Testis (tissue), 3 donors: ENCODE measurements around the gene TPP1. TPM values are rescaled to one million over a fixed set of nuclear protein-coding genes. Genes with fewer than 3 reads are reported as not detected.

Experiments used
- DNase-seq: peaks from one replicate; pipeline ENCODE4 v3.0.0-alpha.2; 2019
- H3K27ac ChIP-seq, 2 donors: fragments of 200-600 bp; sonication (generic); one replicate each; pipeline ENCODE4 v1.5.1; 2019
- H3K27me3 ChIP-seq: fragments of 200-600 bp; sonication (generic); one replicate; pipeline ENCODE4 v1.5.1; 2019
- H3K36me3 ChIP-seq: fragments of 200-600 bp; sonication (generic); one replicate; pipeline ENCODE4 v1.5.1; 2017; ENCODE audit warnings: low read depth; ENCODE audit errors: missing control alignments
- H3K4me1 ChIP-seq: fragments of 200-600 bp; sonication (generic); one replicate; pipeline ENCODE4 v1.5.1; 2019
- H3K4me3 ChIP-seq, 2 donors: fragments of 200-600 bp; sonication (generic); one replicate each; pipeline ENCODE4 v1.5.1; 2017 to 2019
- H3K9me3 ChIP-seq: fragments of 200-600 bp; sonication (generic); one replicate; pipeline ENCODE4 v1.5.1; 2017
- POLR2A ChIP-seq: fragments of 450-650 bp; IDR thresholded peaks from one replicate; pipeline ENCODE4 v1.6.1; 2017; ENCODE audit warnings: antibody characterized with exemption, mild to moderate bottlenecking, moderate library complexity
- WGBS, 2 donors: methylation state at CpG; one replicate each; pipeline ENCODE4 v1.1.5; 2018; 5-methylcytosine and 5-hydroxymethylcytosine counted together
- intact Hi-C: fragments of 100-400 bp; cut with DNase I; formaldehyde crosslinking; loops from one replicate; pipeline ENCODE4 v1.15.1; 2023; ENCODE audit warnings: low total_unique reads
- polyA plus RNA-seq: library from polyadenylated mRNA; stranded (reverse); fragments of 350-450 nt; fragmentation: Illumina TruSeq; extraction: RNeasy Lipid Tissue Mini Kit (QIAGEN cat#74804); gene quantifications from one replicate; pipeline ENCODE4 v1.2.3, GENCODE V29; 2014; ENCODE audit warnings: low read depth, low replicate concordance; ENCODE audit not compliant: insufficient read depth
- total RNA-seq, 2 donors: library from RNA; depleted of rRNA; stranded (reverse); fragments of >200 nt; gene quantifications; one replicate each; pipeline ENCODE4 v1.2.3, GENCODE V29; 2016
- TF ChIP-seq, protein P1 (sequence below), 3 experiments: fragments of 450-650 bp in 2 of 3; fragments of 200-600 bp in 1 of 3; sonication (generic) in 1 of 3; IDR thresholded peaks; one replicate each; pipeline ENCODE4 v1.5.1; 2016 to 2019; ENCODE audit warnings: antibody characterized with exemption in 3 of 3, mild to moderate bottlenecking in 2 of 3, moderate library complexity in 1 of 3

TPP1 gene
- total and polyA plus RNA-seq, 3 donors from 2014 or later, result 60.9 to 151 (median 134) TPM

- no peak for DNase-seq
- intact Hi-C loops, result no loop called here
- Histone ChIP-seq H3K9me3 (no peaks in the 10 kb centered on the region), H3K4me1 (no peaks in the 10 kb centered on the region), H3K36me3 (no peaks in the 10 kb centered on the region), H3K27me3 (no peaks in the 10 kb centered on the region), H3K4me3 (no peak overlapping the region), H3K27ac (no peak overlapping the region)
- WGBS, 2 donors, result 95 to 96% methylated on average over 8 to 17 of the region's 17 CpGs
- TF ChIP-seq POLR2A, result no peak
These were observed 6.7 kb upstream of the TPP1 start for GRCh38 chr11:6625832-6626420.

- Histone ChIP-seq H3K27ac (no peak overlapping the region), H3K4me1 (no peaks in the 10 kb centered on the region), H3K27me3 (no peaks in the 10 kb centered on the region), H3K9me3 (no peaks in the 10 kb centered on the region), H3K4me3 (no peak overlapping the region), H3K36me3 (no peaks in the 10 kb centered on the region)
- no peak for TF ChIP-seq POLR2A
- TF ChIP-seq, protein P1, sequence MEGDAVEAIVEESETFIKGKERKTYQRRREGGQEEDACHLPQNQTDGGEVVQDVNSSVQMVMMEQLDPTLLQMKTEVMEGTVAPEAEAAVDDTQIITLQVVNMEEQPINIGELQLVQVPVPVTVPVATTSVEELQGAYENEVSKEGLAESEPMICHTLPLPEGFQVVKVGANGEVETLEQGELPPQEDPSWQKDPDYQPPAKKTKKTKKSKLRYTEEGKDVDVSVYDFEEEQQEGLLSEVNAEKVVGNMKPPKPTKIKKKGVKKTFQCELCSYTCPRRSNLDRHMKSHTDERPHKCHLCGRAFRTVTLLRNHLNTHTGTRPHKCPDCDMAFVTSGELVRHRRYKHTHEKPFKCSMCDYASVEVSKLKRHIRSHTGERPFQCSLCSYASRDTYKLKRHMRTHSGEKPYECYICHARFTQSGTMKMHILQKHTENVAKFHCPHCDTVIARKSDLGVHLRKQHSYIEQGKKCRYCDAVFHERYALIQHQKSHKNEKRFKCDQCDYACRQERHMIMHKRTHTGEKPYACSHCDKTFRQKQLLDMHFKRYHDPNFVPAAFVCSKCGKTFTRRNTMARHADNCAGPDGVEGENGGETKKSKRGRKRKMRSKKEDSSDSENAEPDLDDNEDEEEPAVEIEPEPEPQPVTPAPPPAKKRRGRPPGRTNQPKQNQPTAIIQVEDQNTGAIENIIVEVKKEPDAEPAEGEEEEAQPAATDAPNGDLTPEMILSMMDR (IDR thresholded peaks at IDR 0.05), result no peak
- WGBS, 2 donors, result 90 to 100% methylated on average over 5 to 12 of the region's 12 CpGs
- no peak for DNase-seq
- intact Hi-C loops, result no loop called here
These were observed 6.1 kb upstream of the TPP1 start for GRCh38 chr11:6625156-6625831.

DNA sequence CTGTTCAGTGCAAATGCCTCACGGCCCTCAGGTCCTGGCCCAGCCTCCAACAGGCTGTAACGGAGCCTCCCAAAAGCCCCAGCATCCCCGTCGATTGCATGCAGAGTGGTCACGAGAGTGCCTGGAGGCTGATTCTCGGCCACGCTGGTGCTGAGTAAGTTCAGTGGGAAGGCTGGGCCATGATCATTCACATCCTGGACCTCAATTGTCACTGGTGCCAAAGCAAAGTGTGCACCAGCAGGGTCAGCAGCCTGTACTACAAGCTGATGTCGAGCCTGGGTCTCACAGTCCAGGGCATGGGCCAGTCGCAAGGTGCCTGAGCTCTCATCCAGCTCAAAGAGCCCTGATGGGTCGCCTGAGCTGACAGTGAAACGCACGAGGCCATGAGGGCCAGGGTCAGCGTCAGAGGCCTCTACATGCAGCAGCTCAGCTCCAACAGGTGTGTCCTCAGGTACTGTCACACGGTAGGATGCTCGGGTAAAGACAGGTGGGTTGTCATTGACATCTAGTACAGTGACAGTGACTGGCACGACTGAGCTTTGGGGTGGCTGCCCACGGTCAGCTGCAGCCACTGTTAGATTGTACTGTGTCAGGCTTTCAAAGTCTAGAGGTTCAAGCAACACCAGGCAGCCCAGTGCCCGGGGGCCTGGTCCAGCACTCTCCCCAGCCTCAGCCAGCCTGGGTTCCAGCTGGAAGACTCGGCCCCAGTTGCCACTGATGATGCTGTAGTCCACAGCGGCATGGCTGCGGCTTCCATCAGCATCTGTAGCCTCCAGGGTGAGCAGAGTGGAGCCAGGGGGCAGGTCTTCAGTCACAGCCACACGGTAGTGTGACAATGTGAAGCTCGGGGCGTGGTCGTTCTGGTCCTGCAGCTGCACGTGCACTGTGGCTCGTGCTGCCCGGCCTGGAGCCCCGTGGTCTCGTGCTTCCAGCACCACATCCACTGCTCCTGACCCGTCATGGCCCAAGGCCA is 4.5 kb upstream of the TPP1 start:
- no peak for DNase-seq
- H3K9me3 ChIP-seq, result no peaks in the 10 kb centered on the region
- H3K4me1 ChIP-seq, result no peaks in the 10 kb centered on the region
- no peak overlapping the region for H3K4me3 ChIP-seq
- TF ChIP-seq POLR2A, result no peak
- TF ChIP-seq, protein P1 (IDR thresholded peaks at IDR 0.05), result no peak
- no peaks in the 10 kb centered on the region for H3K27me3 ChIP-seq
- 90 to 91% methylated on average over 2 to 31 of the region's 31 CpGs for WGBS, 2 donors
- no peaks in the 10 kb centered on the region for H3K36me3 ChIP-seq
- intact Hi-C loops, result no loop called here
- H3K27ac ChIP-seq, result no peak overlapping the region

DNA sequence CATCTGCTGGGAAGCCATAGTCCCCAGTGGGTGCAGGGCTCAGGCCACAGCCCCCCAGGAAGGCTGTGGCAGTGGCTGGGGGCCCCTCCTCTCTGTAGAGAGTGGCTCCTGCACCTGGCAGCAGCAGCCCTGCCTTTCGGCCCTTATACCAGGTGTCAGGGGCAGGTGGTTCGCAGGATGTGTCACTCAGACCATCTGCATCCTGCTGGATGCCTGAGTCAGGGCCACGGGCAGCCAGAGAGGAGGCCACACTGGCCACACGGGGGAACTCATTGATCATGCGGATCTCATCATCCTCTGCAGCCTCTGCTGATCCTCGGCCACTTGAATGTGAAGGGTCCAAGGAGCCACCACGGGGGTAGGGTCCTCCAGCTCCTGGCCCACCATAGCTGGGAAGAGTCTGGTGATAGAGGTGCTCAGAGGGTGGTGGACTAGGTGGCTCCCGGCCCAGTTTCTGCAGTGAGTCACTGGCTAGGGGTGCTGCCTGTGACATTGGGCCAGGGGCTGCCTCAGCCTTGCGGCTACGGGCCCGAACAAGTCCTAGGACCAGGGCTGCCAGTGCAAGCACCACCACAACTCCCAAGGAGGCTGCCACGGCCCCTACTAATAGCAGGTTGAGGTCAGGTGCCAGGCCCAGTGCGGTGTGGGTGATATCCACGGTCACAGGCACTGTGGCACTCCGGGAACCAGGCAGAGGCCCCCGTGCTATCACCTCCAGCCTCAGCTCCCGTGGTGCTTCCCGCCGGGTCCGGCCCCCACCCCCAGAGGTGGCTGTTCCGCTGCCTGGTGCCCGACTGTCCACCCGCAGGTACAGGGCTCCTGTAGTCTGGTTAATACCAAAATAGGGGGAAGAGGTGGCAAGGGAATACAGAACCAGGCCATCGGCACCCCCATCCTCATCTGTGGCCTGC is 3.3 kb upstream of the TPP1 start:
- Histone ChIP-seq H3K36me3 (no peaks in the 10 kb centered on the region), H3K4me3 (no peak overlapping the region), H3K27ac (no peak overlapping the region), H3K27me3 (no peaks in the 10 kb centered on the region), H3K9me3 (no peaks in the 10 kb centered on the region), H3K4me1 (no peaks in the 10 kb centered on the region)
- WGBS, 2 donors, result 93 to 100% methylated on average over 1 to 24 of the region's 24 CpGs
- no peak for DNase-seq
- TF ChIP-seq, protein P1 (IDR thresholded peaks at IDR 0.05), result no peak
- no peak for TF ChIP-seq POLR2A
- intact Hi-C loops, result no loop called here
